GM13977 (cell line): ENCODE measurements around the gene STPG3.

ENCODE experiments used
- DNase-seq: peaks from one replicate; pipeline ENCODE4 v3.0.0; 2012; ENCODE audit warnings: low spot score
- in situ Hi-C: fragments of 300-500 bp; cut with MboI; formaldehyde crosslinking; loops from one replicate; pipeline ENCODE4 v1.12.0; 2022; ENCODE audit warnings: low sequenced_read_pairs, low pct_unique_long_range_greater_than_20kb, mixed read lengths, inconsistent platforms; ENCODE audit not compliant: unreplicated experiment
- TF ChIP-seq, protein P1 (sequence below): IDR thresholded peaks from 2 replicates; pipeline ENCODE4 v1.5.1; 2012; ENCODE audit warnings: mild to moderate bottlenecking, control low read depth; ENCODE audit not compliant: insufficient read depth; ENCODE audit errors: extremely low read depth, missing control alignments

STPG3 gene

GRCh38 chr9:137295849-137296669 lies 45.0 kb downstream of the STPG3 start:
- DNase-seq: peak; percentile 66
- in situ Hi-C loops: loop anchor here (10.0 kb wide), 1 partner anchor 109 kb away; no protein-coding TSS in a partner anchor
- TF ChIP-seq, protein P1, sequence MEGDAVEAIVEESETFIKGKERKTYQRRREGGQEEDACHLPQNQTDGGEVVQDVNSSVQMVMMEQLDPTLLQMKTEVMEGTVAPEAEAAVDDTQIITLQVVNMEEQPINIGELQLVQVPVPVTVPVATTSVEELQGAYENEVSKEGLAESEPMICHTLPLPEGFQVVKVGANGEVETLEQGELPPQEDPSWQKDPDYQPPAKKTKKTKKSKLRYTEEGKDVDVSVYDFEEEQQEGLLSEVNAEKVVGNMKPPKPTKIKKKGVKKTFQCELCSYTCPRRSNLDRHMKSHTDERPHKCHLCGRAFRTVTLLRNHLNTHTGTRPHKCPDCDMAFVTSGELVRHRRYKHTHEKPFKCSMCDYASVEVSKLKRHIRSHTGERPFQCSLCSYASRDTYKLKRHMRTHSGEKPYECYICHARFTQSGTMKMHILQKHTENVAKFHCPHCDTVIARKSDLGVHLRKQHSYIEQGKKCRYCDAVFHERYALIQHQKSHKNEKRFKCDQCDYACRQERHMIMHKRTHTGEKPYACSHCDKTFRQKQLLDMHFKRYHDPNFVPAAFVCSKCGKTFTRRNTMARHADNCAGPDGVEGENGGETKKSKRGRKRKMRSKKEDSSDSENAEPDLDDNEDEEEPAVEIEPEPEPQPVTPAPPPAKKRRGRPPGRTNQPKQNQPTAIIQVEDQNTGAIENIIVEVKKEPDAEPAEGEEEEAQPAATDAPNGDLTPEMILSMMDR: peak; percentile 1

DNA sequence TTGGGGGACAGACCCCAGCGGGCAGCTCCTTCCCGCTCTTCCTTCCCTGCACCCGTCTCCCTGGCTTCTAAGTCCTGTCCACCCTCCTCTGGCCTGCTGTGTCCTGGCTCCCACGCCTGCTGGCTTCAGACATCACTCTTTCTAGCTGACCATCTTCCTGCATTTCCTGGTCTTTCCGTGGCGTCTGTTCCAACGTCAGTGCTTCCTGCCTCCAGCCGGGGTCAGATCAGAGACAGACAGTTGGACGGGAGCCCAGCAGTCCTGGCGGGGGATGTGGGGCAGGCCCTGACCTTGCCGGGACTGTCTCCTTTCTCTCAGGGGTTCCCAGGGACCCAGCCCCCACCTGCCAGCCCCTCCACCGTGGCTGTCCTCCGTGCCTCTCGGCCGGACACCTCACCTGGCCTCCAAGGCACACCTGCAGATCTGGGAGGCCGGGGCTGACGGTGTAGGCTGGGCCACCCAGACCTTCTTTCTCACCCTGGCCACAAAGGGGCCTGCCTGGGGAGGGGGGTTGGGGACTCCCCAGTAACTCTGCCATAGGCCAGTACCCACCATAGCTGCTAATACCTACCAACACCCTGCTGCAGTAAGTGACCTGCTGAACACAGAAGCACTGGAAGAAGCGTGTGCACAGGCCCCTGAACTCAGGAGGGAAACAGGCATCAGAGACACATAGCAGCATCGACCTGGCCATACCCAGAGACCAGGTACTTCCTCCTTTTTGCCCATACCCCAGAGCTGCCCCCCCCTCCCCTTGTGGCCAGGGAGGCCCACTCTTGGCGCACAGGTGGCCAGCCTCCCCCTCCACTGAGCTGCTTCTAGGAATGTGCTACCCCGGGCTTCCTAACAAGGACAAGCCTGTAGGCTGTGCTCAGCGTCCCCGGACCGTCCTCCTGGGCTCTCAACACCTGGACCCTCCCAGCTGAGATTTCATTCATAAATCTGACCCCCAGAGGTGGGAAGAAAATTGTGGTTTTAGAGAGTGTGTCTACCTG lies 45.9 kb downstream of the STPG3 start:
- TF ChIP-seq, protein P1: no peak
- no peak for DNase-seq
- in situ Hi-C loops: loop anchor here (10.0 kb wide), 1 partner anchor 108 kb away; no protein-coding TSS in a partner anchor

DNA sequence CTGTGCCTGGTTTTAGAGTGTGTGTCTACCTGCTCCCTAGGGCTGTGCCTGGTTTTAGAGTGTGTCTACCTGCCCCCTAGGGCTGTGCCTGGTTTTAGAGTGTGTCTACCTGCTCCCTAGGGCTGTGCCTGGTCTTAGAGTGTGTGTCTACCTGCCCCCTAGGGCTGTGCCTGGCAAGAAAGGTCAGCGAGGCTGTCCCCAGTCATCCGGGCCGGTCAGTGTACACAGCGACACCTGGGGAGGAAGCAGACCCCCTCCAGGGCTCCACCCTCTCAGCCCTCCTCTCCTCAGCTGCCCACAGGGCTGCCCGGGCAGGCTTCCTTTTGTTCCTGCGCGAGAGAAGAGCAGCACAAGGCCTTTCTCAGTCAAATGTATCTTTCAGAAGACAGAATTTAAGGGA lies 46.9 kb downstream of the STPG3 start:
- TF ChIP-seq, protein P1: no peak
- no peak for DNase-seq
- in situ Hi-C loops: loop anchor here (10.0 kb wide), 1 partner anchor 107 kb away; no protein-coding TSS in a partner anchor

DNA sequence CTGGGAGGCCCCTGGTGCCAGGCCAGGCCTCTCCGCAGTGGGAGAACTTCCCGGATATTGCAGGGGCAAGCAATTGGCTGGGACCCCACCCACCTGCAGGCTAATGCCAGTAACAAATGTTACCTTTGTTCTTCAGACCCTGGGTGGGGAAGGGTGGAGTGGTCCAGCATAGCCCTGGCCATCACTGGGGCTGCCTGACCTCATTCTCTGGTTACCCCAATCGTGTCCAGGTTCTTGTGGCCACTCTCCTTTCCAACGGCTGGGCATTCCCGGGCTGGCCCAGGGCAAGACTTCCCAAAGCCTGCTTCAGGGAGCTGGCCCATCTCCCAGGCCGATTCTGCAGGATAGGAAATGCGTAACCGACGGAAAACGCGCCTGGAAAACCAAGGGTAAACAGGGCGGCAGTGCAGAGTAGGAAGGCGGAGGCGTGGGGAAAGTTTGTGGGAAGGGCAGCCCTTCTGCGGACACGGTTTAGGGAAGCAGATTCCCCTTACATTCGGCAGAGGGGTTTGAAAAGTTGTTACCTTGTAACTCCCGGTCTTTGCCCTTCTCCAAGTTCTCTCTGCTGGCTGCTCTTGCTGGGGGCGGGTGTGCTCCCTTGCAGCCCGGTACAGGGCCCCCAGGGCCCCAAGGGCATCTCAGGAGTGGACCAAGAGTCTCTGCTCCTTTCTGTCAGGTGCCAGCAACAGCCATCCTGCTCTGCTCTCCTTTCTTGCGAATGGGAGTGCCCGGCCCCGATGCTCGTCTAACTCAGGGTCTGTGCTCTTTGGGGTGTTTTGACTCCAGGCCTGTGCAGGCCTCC lies 47.5 kb downstream of the STPG3 start:
- TF ChIP-seq, protein P1: no peak
- in situ Hi-C loops: loop anchor here (10.0 kb wide), 1 partner anchor 106 kb away; no protein-coding TSS in a partner anchor
- DNase-seq: no peak

DNA sequence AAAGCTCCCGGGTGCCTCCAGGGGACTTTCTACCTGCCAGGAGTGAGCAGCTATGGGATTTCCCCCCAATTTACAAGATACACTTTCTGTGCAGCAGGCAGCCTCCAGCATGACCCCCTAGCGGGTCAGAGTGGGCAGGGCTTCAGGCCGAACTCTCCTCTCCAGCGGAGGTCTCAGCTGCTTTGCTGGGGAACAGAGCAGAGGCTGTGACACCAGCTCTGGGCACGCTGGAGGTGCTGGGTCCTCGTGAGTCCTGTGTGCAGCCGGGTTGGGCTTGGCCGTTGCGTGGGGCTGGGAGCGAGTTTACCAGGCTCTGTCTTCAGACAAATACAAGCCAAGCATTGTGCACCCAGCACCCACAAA lies 48.1 kb downstream of the STPG3 start:
- no peak for DNase-seq
- in situ Hi-C loops: loop anchor here (10.0 kb wide), 1 partner anchor 106 kb away; no protein-coding TSS in a partner anchor
- TF ChIP-seq, protein P1: no peak
